ENCODE measurements around the gene WNK4.

WNK4 gene

GRCh38 chr17:42773290-42774035 is 6.9 kb upstream of the WNK4 start, which contains the start of gene VPS25:
VPS25 (plus strand) TSS chr17:42773449; CDS start chr17:42773476, 27 bp downstream.
- DNase-seq, result peak; percentile 3

DNA sequence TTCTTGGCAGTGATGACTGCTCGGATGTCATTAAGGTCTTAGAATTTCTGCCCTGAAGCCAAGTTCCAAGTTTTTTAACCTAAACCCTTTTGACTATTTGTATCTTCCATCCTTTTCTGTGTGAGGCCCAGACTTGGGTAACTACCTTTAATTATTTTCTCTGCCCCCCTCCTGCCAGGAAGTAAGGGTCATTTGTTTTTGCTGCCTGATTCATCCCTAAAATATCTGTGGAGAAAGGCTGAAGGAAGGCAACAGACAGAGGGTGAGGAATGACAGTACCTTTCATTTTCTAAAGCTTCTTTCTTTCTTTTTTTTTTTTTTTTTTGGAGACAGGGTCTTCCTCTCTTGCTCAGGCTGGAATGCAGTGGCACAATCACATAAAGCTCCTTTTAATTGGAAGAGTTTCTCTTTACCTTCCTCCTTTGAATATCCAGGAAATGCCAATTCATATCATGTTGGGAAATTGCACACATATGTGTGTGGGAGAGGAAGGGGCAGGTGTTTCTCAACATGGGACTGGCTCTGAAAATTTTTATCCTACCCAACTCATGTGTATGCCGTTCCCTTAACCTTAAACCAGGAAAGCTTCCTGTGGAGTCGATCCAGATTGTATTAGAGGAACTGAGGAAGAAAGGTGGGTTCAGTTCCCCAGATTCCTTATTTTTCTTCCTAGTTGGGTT is 6.2 kb upstream of the WNK4 start:
- DNase-seq, result no peak

- no peak for DNase-seq
Measured at GRCh38 chr17:42775534-42776098, 4.8 kb upstream of the WNK4 start.

DNA sequence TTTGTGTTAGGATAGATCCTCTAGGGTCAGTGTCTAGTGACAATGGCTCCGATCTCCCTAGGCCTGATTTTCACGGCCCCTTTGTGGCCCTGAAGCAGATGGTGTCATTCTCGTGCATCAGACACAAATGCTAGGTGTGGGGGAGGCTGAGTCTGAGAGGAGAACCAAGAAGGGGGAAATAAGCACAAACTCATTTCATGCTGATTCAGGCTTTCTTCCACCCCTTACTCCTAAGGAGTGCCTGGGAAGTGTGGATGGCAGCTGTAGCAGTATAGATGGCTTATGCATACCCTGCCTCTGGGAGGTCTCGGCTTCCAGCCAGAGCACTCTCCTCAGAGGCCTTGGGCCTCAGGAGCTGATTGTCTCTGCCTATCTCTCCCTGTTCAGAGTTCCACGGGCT is 1.8 kb upstream of the WNK4 start:
- DNase-seq, result no peak

GRCh38 chr17:42779304-42779935 is 990 bp upstream of the WNK4 start:
- DNase-seq, result no peak

DNA sequence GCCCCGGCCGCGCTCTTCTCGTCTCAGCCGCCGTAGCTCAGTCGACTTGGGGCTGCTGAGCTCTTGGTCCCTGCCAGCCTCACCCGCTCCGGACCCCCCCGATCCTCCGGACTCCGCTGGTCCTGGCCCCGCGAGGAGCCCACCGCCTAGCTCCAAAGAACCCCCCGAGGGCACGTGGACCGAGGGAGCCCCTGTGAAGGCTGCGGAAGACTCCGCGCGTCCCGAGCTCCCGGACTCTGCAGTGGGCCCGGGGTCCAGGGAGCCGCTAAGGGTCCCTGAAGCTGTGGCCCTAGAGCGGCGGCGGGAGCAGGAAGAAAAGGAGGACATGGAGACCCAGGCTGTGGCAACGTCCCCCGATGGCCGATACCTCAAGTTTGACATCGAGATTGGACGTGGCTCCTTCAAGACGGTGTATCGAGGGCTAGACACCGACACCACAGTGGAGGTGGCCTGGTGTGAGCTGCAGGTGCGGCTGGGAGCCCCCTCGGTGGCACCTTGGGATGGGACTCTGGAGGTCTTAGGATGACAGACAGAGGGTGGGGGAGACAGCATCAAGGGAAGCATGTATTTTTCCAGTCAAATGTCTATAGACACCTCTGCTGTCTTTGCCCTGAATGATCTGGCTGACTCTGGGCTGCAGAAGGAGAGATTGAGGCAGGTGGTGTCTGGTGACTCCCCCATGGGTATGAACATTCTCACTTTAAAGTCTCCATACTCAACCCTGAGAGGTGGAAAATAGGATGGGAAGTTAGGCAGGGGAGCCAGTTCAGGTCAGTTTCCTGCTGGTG is 635 bp downstream of the WNK4 start:
- DNase-seq, result no peak

GRCh38 chr17:42781639-42782165 is 1.3 kb downstream of the WNK4 start:
- DNase-seq, result no peak

DNA sequence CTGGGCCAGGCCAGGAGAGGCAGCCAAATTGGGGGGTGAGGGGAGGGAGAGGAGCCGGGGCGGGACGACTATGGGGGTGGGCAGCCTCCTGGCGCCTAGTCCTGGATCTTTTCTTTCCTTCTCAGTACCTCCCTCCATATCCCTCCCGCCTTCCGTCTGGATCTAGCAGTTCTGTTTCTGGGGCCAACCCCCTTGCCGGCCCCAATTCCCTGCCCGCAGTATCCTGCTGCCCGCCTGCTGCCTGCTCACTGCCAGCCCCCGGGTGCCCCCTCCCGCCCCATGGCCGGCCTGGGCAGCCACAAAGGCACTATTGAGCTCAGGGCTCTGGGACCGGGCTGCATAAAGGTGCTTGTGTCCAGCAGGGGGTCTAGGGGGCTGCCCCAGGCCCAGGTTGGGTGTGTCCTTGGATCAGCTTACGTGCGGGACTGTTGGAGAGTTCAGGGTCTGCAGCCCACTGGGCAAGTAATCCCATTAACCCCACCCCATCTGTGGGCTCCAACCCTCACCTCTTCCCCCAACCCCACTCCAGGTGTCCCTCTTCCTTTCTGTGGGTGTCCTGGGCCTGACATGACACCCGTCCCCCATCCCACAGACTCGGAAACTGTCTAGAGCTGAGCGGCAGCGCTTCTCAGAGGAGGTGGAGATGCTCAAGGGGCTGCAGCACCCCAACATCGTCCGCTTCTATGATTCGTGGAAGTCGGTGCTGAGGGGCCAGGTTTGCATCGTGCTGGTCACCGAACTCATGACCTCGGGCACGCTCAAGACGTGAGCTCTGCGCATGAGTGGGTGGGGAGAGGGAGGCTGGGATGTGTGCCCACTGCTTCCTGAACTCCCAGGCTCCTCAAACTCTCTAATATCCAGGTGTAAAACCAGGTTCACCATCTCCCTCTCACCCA is 2.0 kb downstream of the WNK4 start:
- DNase-seq, result no peak

GRCh38 chr17:42783062-42783790 is 2.8 kb downstream of the WNK4 start:
- no peak for DNase-seq

DNA sequence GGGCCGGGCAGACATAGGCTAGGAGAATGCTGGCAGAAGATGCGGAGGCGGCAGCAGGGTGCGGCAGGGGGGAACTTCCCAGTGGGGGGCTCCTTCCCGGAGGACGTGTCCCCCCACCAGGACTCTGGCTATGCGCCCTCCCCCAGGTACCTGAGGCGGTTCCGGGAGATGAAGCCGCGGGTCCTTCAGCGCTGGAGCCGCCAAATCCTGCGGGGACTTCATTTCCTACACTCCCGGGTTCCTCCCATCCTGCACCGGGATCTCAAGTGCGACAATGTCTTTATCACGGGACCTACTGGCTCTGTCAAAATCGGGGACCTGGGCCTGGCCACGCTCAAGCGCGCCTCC is 3.4 kb downstream of the WNK4 start:
- no peak for DNase-seq

DNA sequence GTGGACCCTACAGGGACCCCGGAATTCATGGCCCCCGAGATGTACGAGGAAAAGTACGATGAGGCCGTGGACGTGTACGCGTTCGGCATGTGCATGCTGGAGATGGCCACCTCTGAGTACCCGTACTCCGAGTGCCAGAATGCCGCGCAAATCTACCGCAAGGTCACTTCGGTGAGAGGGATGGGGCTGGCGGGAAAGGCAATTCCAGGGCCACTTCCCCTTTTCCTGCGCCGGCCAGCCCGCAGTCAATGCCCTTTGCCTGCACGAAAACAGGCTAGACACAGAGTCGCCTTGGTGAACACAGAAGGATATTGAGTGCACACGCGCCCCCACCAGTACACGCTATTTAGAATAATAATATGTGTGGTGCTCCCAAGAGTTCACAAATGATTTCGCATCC is 4.0 kb downstream of the WNK4 start:
- no peak for DNase-seq

DNA sequence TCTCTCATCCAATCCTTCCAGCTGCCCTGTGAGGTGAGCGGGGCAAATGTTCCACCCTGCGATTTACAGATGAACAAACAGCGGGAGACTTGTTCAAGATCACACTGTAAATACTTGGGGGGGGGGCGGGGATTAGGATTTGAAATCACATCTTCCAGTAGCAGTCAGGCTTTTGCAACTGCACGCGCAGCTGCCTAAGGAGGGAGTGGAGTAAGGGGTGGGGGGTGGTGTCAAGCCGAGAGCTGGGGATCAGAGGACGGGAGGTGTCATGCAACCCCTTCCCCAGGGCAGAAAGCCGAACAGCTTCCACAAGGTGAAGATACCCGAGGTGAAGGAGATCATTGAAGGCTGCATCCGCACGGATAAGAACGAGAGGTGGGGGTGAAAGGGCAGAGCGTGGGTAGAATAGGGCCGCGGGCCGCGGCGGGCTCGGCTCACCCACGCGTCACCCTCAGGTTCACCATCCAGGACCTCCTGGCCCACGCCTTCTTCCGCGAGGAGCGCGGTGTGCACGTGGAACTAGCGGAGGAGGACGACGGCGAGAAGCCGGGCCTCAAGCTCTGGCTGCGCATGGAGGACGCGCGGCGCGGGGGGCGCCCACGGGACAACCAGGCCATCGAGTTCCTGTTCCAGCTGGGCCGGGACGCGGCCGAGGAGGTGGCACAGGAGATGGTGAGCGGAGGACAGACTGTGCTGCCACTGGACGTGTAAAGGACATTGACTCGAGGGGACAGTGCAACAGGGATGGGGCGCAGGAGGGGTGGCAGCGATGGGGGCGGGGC is 4.6 kb downstream of the WNK4 start:
- DNase-seq, result no peak

- DNase-seq, result no peak
Measured at GRCh38 chr17:42787266-42787665, 6.9 kb downstream of the WNK4 start.

- DNase-seq, result no peak
Measured at GRCh38 chr17:42791948-42792347, 11.5 kb downstream of the WNK4 start.

DNA sequence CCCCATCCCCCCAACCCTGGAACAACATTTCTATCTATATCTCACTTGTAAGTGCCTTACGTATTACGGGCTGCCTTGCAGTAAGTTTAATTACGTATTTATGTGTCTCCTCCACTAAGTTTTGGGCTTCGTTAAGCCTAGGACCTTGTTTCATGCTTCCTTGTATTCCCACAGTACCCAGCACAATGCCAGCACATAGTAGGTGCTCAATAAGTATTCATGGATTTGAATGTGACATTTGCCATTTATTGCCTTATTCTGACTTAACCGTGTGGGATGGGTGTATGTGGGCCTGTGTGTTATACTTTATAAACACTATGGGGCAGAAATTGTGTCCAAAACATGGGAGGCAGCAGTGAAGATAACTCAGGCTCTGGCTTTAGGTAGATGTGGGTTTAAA is 12.1 kb downstream of the WNK4 start:
- DNase-seq, result no peak

DNA sequence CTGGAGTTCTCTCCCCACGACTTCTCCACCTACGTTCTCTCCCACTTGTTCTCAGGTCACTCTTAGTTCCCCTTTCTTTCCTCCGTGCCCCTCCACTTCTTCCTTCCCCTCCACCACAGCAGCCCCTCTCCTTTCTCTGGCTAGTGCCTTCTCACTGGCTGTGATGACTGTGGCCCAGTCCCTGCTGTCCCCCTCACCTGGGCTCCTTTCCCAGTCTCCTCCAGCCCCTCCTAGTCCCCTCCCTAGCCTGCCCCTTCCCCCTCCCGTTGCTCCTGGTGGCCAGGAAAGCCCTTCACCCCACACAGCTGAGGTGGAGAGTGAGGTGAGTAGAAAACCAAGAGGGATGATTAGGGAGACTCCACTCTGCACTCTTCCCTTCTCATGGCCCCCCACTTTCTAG is 14.7 kb downstream of the WNK4 start:
- DNase-seq, result no peak

- no peak for DNase-seq
Measured at GRCh38 chr17:42795465-42795864, 15.1 kb downstream of the WNK4 start.

DNA sequence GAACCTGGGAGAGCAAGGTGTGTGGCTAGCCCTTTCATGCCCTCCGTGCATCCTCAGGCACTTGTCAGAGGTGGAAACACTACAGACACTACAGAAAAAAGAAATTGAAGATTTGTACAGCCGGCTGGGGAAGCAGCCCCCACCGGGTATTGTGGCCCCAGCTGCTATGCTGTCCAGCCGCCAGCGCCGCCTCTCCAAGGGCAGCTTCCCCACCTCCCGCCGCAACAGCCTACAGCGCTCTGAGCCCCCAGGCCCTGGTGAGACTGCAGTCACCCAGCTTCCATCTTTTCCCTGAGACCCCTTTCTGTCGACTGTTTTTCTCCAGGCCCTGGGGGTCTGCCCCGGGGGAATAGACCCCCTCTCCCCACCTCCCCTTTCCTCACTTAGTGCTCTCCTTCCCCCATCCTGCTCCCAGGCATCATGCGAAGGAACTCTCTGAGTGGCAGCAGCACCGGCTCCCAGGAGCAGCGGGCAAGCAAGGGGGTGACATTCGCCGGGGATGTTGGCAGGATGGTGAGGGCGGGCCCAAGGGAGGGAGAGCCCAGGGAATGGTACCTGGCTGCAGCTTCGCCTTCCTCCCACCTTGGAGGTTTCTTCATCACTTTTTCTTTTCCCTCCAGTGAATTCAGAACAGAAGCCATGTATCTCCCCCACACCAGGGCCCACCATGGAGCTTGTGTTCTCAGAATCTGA is 15.8 kb downstream of the WNK4 start:
- no peak for DNase-seq

All from NCI-H2029 treated with DMSO at 0.1 percent for 48 hours (cell line).